Spleen (tissue), 11 donors: ENCODE measurements around the gene KCNQ1. TPM values are rescaled to one million over a fixed set of nuclear protein-coding genes. Genes with fewer than 3 reads are reported as not detected.

ENCODE experiments used
- DNase-seq: peaks from one replicate; pipeline ENCODE4 v3.0.0-alpha.2; 2020
- H3K27ac ChIP-seq, 8 donors: fragments of 200-600 bp; sonication (generic) in 7 of 8; 1 replicate in 4 of 8; 2 replicates in 4 of 8; pipeline versions ENCODE4 v1.5.0 to v1.8.0; 2016 to 2021; ENCODE audit warnings: inconsistent platforms in 4 of 8, mild to moderate bottlenecking in 4 of 8, moderate library complexity in 1 of 8
- H3K27me3 ChIP-seq, 7 donors: fragments of 200-600 bp; sonication (generic) in 6 of 7; replicated peaks in 1 of 7; 1 replicate in 4 of 7; 2 replicates in 3 of 7; pipeline versions ENCODE4 v1.5.0 to v1.8.0; 2016 to 2021; ENCODE audit warnings: inconsistent platforms in 3 of 7, mild to moderate bottlenecking in 1 of 7
- H3K36me3 ChIP-seq, 6 donors: fragments of 200-600 bp; sonication (generic) in 5 of 6; 1 replicate in 4 of 6; 2 replicates in 2 of 6; pipeline versions ENCODE4 v1.5.0 to v1.8.0; 2016 to 2021; ENCODE audit warnings: inconsistent platforms in 2 of 6
- H3K4me1 ChIP-seq, 6 donors: fragments of 200-600 bp; sonication (generic) in 5 of 6; 1 replicate in 3 of 6; 2 replicates in 3 of 6; pipeline versions ENCODE4 v1.5.0 to v1.8.0; 2016 to 2021; ENCODE audit warnings: inconsistent platforms in 3 of 6
- H3K4me3 ChIP-seq, 8 donors: fragments of 200-600 bp; sonication (generic) in 7 of 8; 1 replicate in 4 of 8; 2 replicates in 4 of 8; pipeline versions ENCODE4 v1.5.0 to v1.8.0; 2016 to 2021; ENCODE audit warnings: inconsistent platforms in 4 of 8, mild to moderate bottlenecking in 4 of 8, moderate library complexity in 2 of 8
- H3K9me3 ChIP-seq, 8 donors: fragments of 200-600 bp; sonication (generic) in 7 of 8; 1 replicate in 4 of 8; 2 replicates in 4 of 8; pipeline versions ENCODE4 v1.5.0 to v1.8.0; 2016 to 2021; ENCODE audit warnings: inconsistent platforms in 4 of 8
- POLR2A ChIP-seq, 3 donors: fragments of 450-650 bp; IDR thresholded peaks; one replicate each; pipeline ENCODE4 v1.5.1; 2017; ENCODE audit warnings: antibody characterized with exemption in 3 of 3, mild to moderate bottlenecking in 1 of 3
- POLR2AphosphoS5 ChIP-seq, 3 donors: sonication (generic); formaldehyde crosslinking; IDR thresholded peaks; one replicate each; pipeline ENCODE4 v1.5.1; 2017; ENCODE audit warnings: antibody characterized with exemption in 3 of 3
- WGBS, 5 donors: extraction: QIAGEN DNeasy Blood & Tissue Kit in 3 of 5; methylation state at CpG; one replicate each; pipeline versions ENCODE4 v1.1.5 to v1.1.7; 2013 to 2018; 5-methylcytosine and 5-hydroxymethylcytosine counted together
- intact Hi-C: fragments of 100-400 bp; cut with DNase I; formaldehyde crosslinking; loops from one replicate; pipeline ENCODE4 v1.15.0; 2023; ENCODE audit warnings: low total_unique reads
- polyA plus RNA-seq, 3 donors: library from polyadenylated mRNA; stranded (reverse); fragments of 200-250 nt; gene quantifications; one replicate each; pipeline ENCODE4 v1.2.1, GENCODE V29; 2013
- total RNA-seq, 7 donors: library from RNA; depleted of rRNA in 3 of 7; stranded (reverse); fragments of >200 nt in 3 of 7; fragmentation: NEBNext Ultra II Directional in 4 of 7; extraction: Animal tissue kit (Norgen Biotek cat#: 25700) in 4 of 7; gene quantifications; one replicate each; pipeline versions ENCODE4 v1.1.0 to v1.2.1, GENCODE V29; 2016 to 2021
- TF ChIP-seq, protein P1 (sequence below), 11 experiments: fragments of 200-600 bp in 7 of 11; fragments of 450-650 bp in 4 of 11; sonication (generic) in 4 of 11; IDR thresholded peaks in 8 of 11; conservative IDR thresholded peaks in 3 of 11; 1 replicate in 7 of 11; 2 replicates in 4 of 11; pipeline versions ENCODE4 v1.4.0 to v1.8.0; 2016 to 2021; ENCODE audit warnings: antibody characterized with exemption in 11 of 11, inconsistent platforms in 4 of 11, mild to moderate bottlenecking in 1 of 11
- donor health status: healthy with polysubstance abuse.
- donor health status: DM: no; HTN: no; CAD: no; lungs with moderate emphysema.
- donor health status: DM: no; HTN: no; CAD: no.
- donor health status: Bipolar disorder and iron deficiency.
- donor health status: healthy.
- donor health status: DM: no; HTN: no; CAD: no.
- donor health status: DM: yes; HTN: yes; CAD: no.

The KCNQ1 gene
- total and polyA plus RNA-seq, 10 donors = 3.3 to 21.6 (median 13.5) TPM

GRCh38 chr11:2801711-2802388 is 357.0 kb downstream of the KCNQ1 start:
- intact Hi-C loops = no loop called here
- H3K9me3 ChIP-seq = no peaks in the 10 kb centered on the region
- H3K4me1 ChIP-seq = peaks cover 0 to 21% (median 6%) of the 10 kb centered on the region in 6 donors
- no peak overlapping the region for H3K27ac ChIP-seq
- no peak overlapping the region for H3K4me3 ChIP-seq
- no peak for TF ChIP-seq POLR2AphosphoS5 (IDR thresholded peaks at IDR 0.05)
- TF ChIP-seq, protein P1, sequence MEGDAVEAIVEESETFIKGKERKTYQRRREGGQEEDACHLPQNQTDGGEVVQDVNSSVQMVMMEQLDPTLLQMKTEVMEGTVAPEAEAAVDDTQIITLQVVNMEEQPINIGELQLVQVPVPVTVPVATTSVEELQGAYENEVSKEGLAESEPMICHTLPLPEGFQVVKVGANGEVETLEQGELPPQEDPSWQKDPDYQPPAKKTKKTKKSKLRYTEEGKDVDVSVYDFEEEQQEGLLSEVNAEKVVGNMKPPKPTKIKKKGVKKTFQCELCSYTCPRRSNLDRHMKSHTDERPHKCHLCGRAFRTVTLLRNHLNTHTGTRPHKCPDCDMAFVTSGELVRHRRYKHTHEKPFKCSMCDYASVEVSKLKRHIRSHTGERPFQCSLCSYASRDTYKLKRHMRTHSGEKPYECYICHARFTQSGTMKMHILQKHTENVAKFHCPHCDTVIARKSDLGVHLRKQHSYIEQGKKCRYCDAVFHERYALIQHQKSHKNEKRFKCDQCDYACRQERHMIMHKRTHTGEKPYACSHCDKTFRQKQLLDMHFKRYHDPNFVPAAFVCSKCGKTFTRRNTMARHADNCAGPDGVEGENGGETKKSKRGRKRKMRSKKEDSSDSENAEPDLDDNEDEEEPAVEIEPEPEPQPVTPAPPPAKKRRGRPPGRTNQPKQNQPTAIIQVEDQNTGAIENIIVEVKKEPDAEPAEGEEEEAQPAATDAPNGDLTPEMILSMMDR (IDR thresholded peaks at IDR 0.05 in 8 of 11, conservative IDR thresholded peaks at IDR 0.05 in 3 of 11) = no peak
- TF ChIP-seq POLR2A (IDR thresholded peaks at IDR 0.05) = no peak
- WGBS, 5 donors = 66 to 90% (median 88%) methylated on average over 5 to 22 of the region's 22 CpGs
- H3K36me3 ChIP-seq = no peaks in the 10 kb centered on the region
- DNase-seq = peak; percentile 71
- H3K27me3 ChIP-seq = no peaks in the 10 kb centered on the region

DNA sequence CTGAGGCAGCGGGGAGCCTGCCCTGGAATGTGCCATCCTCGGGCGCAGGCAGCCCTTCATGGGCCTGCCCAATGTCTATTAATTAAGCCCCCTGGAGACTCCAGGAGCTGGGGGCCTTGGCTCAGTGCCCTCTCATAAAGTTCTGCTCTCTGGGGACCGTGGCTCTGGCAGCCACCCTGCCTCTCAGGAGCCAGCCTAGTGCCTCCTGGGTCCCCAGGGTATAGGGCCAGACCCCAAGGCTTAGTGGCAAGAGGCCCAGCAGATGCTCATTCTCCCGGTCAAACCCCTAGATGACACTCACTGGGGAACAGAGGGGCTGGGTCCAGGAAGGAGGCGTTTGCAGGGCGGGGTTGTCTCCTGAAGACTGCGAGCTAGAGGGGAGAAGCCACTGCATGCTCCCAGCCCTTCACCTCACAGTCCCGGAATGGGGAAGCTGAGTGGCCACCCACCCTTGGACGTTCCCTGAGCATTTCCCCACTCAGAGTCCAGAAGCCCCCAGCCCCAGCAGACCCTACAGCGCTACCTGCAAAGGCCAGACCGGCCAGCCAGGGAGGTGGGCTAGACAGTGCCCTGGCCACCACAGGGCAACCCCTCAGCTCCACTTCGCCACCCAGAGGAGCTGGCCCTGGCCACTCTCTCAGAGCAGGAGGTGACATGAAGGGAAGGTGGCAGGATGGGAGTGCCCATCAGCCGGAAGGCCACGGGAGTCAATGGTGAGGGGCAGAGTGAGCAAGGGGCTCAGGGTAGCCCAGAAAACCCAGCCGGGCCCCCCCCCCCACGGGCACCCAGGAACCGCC is 357.8 kb downstream of the KCNQ1 start:
- no peaks in the 10 kb centered on the region for H3K27me3 ChIP-seq
- no peak overlapping the region for H3K27ac ChIP-seq
- H3K4me3 ChIP-seq = no peak overlapping the region
- TF ChIP-seq POLR2AphosphoS5 (IDR thresholded peaks at IDR 0.05) (no peak), POLR2A (IDR thresholded peaks at IDR 0.05) (no peak)
- TF ChIP-seq, protein P1 (IDR thresholded peaks at IDR 0.05 in 8 of 11, conservative IDR thresholded peaks at IDR 0.05 in 3 of 11) = no peak
- no peaks in the 10 kb centered on the region for H3K36me3 ChIP-seq
- DNase-seq = peak; percentile 60
- 80 to 85% (median 82%) methylated on average over 12 to 18 of the region's 18 CpGs for WGBS, 5 donors
- peaks cover 0 to 21% (median 6%) of the 10 kb centered on the region in 6 donors for H3K4me1 ChIP-seq
- H3K9me3 ChIP-seq = no peaks in the 10 kb centered on the region
- intact Hi-C loops = no loop called here

- H3K27me3 ChIP-seq = no peaks in the 10 kb centered on the region
- DNase-seq = peak; percentile 57
- H3K36me3 ChIP-seq = no peaks in the 10 kb centered on the region
- no peak for TF ChIP-seq POLR2A (IDR thresholded peaks at IDR 0.05)
- TF ChIP-seq POLR2AphosphoS5 (IDR thresholded peaks at IDR 0.05) = no peak
- TF ChIP-seq, protein P1 (IDR thresholded peaks at IDR 0.05 in 8 of 11, conservative IDR thresholded peaks at IDR 0.05 in 3 of 11) = no peak
- intact Hi-C loops = no loop called here
- H3K4me1 ChIP-seq = peaks cover 0 to 21% (median 6%) of the 10 kb centered on the region in 6 donors
- 76 to 98% (median 84%) methylated on average over 18 to 20 of the region's 20 CpGs for WGBS, 5 donors
- H3K27ac ChIP-seq = no peak overlapping the region
- H3K4me3 ChIP-seq = no peak overlapping the region
- no peaks in the 10 kb centered on the region for H3K9me3 ChIP-seq
These were observed 358.6 kb downstream of the KCNQ1 start for GRCh38 chr11:2803186-2804091.
